ENCODE results near the gene GPC4. TPM values are rescaled to one million over a fixed set of nuclear protein-coding genes. Genes with fewer than 3 reads are reported as not detected.

GPC4 gene
- total RNA-seq (2022) (1.0 and 1.2 TPM in 2 replicates), Bru-seq, nascent RNA (percentile 24 among the genes with signal in this experiment), BruChase-seq, experiment 1, labeled RNA remaining after a 2-hour chase (percentile 24 among the genes with signal in this experiment), BruChase-seq, experiment 2, labeled RNA remaining after a 6-hour chase (percentile 33 among the genes with signal in this experiment)
- long read RNA-seq, full-length matches to known transcripts = 2 of 2 reads
- long read RNA-seq, partial matches to known transcripts = 0 of 2 reads
- long read RNA-seq, other reads (novel, unspliced or antisense) = 0 of 2 reads

DNA sequence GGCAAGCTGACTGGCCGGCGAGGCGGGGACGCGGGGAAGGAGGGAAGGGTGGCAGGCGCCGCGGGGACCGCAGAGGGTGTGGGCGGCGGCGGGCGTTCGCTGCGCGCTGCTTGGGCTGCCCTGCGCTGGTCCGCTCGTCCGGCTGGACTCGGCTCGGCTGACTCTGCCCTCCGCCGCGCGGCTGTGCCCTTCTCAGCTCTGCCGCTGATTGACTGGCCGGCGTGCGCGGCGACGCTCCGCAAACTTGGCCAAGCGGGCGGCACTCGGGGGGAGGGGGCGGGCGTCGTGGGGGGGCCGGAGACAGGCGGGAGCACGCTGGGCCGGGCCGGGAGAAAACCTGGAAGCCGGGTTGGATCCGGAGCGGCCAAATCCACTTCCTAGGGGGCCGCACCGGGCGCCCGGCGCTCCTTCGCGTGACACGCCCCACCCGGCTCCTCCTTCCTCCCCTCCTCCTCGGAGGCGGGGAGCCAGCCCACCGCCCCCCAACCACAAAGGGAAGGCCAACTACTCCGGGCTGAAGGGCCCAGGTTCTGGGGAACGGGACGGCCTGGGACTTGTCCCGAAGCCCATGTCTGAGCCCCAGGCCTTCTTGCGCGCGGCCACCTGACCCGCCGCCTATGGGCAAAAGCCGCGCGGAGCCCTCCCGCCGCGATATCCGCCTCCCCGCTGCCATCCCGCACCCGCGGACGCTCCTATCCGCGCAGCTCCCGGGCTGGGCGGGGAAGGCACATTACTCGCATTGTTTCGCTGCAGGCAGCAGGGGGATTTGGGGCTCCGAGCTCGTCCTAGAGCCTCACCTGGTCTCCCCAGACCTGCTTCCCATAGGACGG lies at the start of gene GPC4:
Gene GPC4 (minus strand): TSS at position 214 of the 830 bp plus-strand sequence. CDS start 524 bp downstream, outside the sequence.
- intact Hi-C loops (cut with micrococcal nuclease; ENCODE audit: unreplicated experiment) = loop anchor here (2.0 kb wide), 1 partner anchor 29 kb away; no protein-coding TSS in a partner anchor
- no peaks in the 10 kb centered on the region for H3K4me1 Mint-ChIP-seq (ENCODE audit: low read depth, unreplicated experiment)
- no peaks in the 10 kb centered on the region for H3K4me1 ChIP-seq
- H3K9me3 ChIP-seq = no peaks in the 10 kb centered on the region
- H3K27ac Mint-ChIP-seq (ENCODE audit: unreplicated experiment) = no peak within 1 kb of the TSS
- H3K4me3 ChIP-seq (ENCODE audit: low read depth, low read length) = peak within 1 kb of the TSS; percentile 37
- peak within 1 kb of the TSS; percentile 78 for H3K4me3 Mint-ChIP-seq (ENCODE audit: unreplicated experiment)
- H3K36me3 ChIP-seq (ENCODE audit: control insufficient read depth, insufficient read depth, low read length) = no peaks in the 10 kb centered on the region
- peaks cover 18% of the 10 kb centered on the region for H3K27me3 Mint-ChIP-seq (ENCODE audit: insufficient read depth, unreplicated experiment)
- no peaks in the 10 kb centered on the region; the same call in 1 of the 2 replicates for H3K27me3 ChIP-seq (replicated peaks; ENCODE audit: control insufficient read depth, insufficient read depth, low read length)
- TF ChIP-seq, protein P1, sequence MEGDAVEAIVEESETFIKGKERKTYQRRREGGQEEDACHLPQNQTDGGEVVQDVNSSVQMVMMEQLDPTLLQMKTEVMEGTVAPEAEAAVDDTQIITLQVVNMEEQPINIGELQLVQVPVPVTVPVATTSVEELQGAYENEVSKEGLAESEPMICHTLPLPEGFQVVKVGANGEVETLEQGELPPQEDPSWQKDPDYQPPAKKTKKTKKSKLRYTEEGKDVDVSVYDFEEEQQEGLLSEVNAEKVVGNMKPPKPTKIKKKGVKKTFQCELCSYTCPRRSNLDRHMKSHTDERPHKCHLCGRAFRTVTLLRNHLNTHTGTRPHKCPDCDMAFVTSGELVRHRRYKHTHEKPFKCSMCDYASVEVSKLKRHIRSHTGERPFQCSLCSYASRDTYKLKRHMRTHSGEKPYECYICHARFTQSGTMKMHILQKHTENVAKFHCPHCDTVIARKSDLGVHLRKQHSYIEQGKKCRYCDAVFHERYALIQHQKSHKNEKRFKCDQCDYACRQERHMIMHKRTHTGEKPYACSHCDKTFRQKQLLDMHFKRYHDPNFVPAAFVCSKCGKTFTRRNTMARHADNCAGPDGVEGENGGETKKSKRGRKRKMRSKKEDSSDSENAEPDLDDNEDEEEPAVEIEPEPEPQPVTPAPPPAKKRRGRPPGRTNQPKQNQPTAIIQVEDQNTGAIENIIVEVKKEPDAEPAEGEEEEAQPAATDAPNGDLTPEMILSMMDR (IDR thresholded peaks at IDR 0.05; ENCODE audit: insufficient read depth in 1 of 2, low read depth in 1 of 2, low read length in 1 of 2, severe bottlenecking in 1 of 2, unreplicated experiment in 1 of 2) = no peak
- DNase-seq = peak; percentile 31 to 59
- H3K9me3 Mint-ChIP-seq (ENCODE audit: unreplicated experiment) = no peaks in the 10 kb centered on the region
- ChIA-PET POLR2A (interaction anchor here (0.6 kb wide), 1 partner anchor 149 kb away, joined by 3 read pairs; no protein-coding TSS in a partner anchor), CTCF (no interaction called here)
- no peaks in the 10 kb centered on the region for H3K36me3 Mint-ChIP-seq (ENCODE audit: insufficient read depth, unreplicated experiment)
- BruUV-seq (replicated peaks) = no TSS peak

DNA sequence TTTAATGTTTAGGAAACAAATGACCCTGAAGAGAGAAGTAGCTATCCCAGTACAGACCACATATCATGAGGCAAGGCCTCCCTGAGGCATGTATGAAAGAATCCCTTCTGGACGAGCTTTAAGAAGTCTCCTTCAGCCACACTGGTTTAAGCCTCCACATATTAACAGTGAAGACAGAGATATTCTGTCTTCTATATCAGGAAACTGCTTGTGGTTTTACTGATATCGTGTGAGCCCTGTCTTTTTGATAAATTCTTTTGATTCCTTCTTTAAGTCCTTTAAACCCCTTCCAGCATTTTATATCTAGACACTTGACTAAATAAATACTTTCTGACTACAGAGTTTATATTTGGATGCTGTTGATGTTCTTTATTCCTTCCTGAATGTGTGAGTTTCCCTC lies 45.9 kb upstream of the GPC4 start:
- no TSS peak for BruUV-seq (replicated peaks)
- H3K4me3 Mint-ChIP-seq (ENCODE audit: unreplicated experiment) = no peak overlapping the region
- Histone ChIP-seq H3K27me3 (replicated peaks; ENCODE audit: control insufficient read depth, insufficient read depth, low read length) (no peaks in the 10 kb centered on the region), H3K9me3 (no peaks in the 10 kb centered on the region), H3K36me3 (ENCODE audit: control insufficient read depth, insufficient read depth, low read length) (no peaks in the 10 kb centered on the region), H3K4me1 (no peaks in the 10 kb centered on the region), H3K4me3 (ENCODE audit: low read depth, low read length) (no peak overlapping the region)
- H3K4me1 Mint-ChIP-seq (ENCODE audit: low read depth, unreplicated experiment) = no peaks in the 10 kb centered on the region
- H3K36me3 Mint-ChIP-seq (ENCODE audit: insufficient read depth, unreplicated experiment) = no peaks in the 10 kb centered on the region
- H3K9me3 Mint-ChIP-seq (ENCODE audit: unreplicated experiment) = no peaks in the 10 kb centered on the region
- ChIA-PET CTCF (no interaction called here), POLR2A (no interaction called here)
- TF ChIP-seq, protein P1 (IDR thresholded peaks at IDR 0.05; ENCODE audit: insufficient read depth in 1 of 2, low read depth in 1 of 2, low read length in 1 of 2, severe bottlenecking in 1 of 2, unreplicated experiment in 1 of 2) = no peak
- no peak for DNase-seq
- no peaks in the 10 kb centered on the region for H3K27me3 Mint-ChIP-seq (ENCODE audit: insufficient read depth, unreplicated experiment)
- intact Hi-C loops (cut with micrococcal nuclease; ENCODE audit: unreplicated experiment) = no loop called here
- no peak overlapping the region for H3K27ac Mint-ChIP-seq (ENCODE audit: unreplicated experiment)

DNA sequence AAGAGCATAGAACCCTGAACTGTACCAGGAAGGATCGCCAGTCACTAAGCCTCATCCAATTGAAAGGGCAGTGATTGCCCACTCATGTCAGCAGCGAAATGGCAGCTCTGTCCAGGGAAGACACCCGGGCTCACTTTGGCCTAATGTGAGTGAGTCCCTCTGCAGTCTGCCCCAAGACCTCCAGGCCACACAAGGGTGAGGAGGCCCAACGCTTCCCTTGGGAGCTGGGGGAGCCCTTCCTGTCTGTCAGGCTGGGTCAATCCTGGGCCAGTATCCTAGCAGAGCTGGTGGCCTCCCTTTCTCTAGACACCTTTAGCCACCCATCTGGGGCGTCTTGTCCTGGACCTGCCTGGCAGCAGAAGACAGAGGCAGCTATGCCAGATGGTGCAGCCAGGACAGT lies 39.6 kb upstream of the GPC4 start:
- CTCF ChIA-PET = no interaction called here
- intact Hi-C loops (cut with micrococcal nuclease; ENCODE audit: unreplicated experiment) = no loop called here

More for the DNA sequence above, 39.6 kb upstream of the GPC4 start:
- POLR2A ChIA-PET = no interaction called here
- no peak overlapping the region for H3K27ac Mint-ChIP-seq (ENCODE audit: unreplicated experiment)
- DNase-seq = no peak
- Histone ChIP-seq H3K9me3 (no peaks in the 10 kb centered on the region), H3K36me3 (ENCODE audit: control insufficient read depth, insufficient read depth, low read length) (no peaks in the 10 kb centered on the region), H3K4me3 (ENCODE audit: low read depth, low read length) (no peak overlapping the region), H3K4me1 (no peaks in the 10 kb centered on the region), H3K27me3 (replicated peaks; ENCODE audit: control insufficient read depth, insufficient read depth, low read length) (no peaks in the 10 kb centered on the region)
- TF ChIP-seq, protein P1 (IDR thresholded peaks at IDR 0.05; ENCODE audit: insufficient read depth in 1 of 2, low read depth in 1 of 2, low read length in 1 of 2, severe bottlenecking in 1 of 2, unreplicated experiment in 1 of 2) = no peak
- H3K27me3 Mint-ChIP-seq (ENCODE audit: insufficient read depth, unreplicated experiment) = no peaks in the 10 kb centered on the region
- H3K36me3 Mint-ChIP-seq (ENCODE audit: insufficient read depth, unreplicated experiment) = no peaks in the 10 kb centered on the region
- no TSS peak for BruUV-seq (replicated peaks)
- H3K4me1 Mint-ChIP-seq (ENCODE audit: low read depth, unreplicated experiment) = no peaks in the 10 kb centered on the region
- H3K9me3 Mint-ChIP-seq (ENCODE audit: unreplicated experiment) = no peaks in the 10 kb centered on the region
- H3K4me3 Mint-ChIP-seq (ENCODE audit: unreplicated experiment) = no peak overlapping the region
